HUDEP-2 (cell line): Measurements from ENCODE around the gene ABHD16A.

ENCODE experiments used
- DNase-seq, 76 experiments: peaks; one replicate each; lab custom pipeline; 2025; ENCODE audit not compliant: unreplicated experiment in 76 of 76; lab: John Stamatoyannopoulos, UW

Gene ABHD16A

DNA sequence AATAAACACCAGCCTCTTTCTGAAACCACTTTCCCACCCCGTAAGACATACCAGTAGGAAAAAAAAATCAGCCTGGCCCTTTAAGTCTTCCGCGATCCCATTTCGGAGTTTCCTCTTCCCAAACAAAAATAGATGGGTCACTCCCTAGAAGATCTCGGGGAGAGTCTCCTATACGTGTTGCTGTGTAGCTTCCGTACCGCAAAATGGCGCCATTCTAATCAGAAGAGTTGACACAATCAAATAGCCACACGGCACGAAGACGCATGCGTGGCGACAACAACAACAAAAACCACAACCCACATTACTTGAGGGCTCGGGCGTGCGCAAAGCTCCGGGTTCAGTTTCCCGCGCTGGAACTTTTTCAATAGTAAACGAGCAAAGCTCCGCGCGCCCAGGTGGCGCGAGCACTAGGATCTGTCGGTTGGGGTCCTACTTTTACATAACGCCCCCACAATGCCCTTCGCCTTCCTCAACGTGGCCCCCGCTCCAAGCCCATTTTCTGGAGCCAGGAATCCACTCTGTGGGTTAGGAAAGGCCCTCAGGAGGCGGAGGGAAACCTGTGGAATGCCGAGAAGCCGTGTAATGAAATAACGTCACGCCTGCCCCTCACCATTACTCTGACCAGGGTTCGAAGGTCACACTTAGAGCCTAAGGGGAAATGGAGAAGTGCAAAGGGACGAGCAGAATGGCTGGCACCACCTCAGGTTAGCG, 38.2 kb downstream of the ABHD16A start, which contains the start of gene GPANK1:
GPANK1 (minus strand) TSS at position 208 of the 711 bp plus-strand sequence. CDS start 519 bp downstream, outside the sequence.
- DNase-seq: peak in 74 of 76 experiments; percentile 74 to 97 (median 92)

- no peak for DNase-seq
These were observed 38.9 kb downstream of the ABHD16A start for GRCh38 chr6:31663961-31664789.

DNA sequence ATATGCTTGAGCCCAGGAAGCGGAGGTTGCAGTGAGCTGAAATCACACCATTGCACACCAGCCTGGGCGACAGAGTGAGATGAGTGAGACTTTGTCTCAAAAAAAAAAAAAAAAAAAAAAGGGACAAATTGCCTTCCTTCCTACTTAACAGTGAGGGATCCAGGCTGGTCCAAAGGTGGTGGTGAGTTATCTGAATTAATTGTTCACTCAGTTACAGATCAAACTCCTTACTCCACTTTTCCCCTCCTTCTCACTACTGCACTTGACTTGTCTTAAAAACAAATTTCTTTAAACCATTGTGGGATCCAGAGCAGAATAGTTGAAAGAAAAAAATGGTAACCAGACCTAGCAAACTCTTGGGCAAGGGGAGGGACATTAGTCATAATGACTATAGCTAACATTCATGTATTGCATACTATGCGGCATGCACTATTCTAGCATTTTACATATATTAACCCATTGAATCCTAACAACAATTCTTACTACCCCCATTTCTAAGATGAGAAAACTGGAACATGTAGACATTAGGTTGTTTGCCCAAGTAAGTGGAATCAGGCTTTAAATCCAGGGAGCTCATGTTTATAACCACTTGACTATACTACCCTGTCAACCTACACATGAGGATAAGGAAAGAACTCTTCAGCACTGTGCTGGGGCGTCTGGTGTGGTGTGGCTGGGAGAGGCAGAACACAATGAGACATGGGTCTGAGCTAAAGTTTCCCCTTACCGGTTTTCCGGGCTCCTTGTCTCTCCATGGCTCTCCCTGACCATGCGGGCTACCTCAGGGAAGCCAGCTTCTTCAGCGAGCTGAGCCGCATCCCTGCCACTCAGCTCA, 39.8 kb downstream of the ABHD16A start:
- DNase-seq: no peak

- DNase-seq: no peak
These were observed 40.9 kb downstream of the ABHD16A start for GRCh38 chr6:31662124-31662723.

DNA sequence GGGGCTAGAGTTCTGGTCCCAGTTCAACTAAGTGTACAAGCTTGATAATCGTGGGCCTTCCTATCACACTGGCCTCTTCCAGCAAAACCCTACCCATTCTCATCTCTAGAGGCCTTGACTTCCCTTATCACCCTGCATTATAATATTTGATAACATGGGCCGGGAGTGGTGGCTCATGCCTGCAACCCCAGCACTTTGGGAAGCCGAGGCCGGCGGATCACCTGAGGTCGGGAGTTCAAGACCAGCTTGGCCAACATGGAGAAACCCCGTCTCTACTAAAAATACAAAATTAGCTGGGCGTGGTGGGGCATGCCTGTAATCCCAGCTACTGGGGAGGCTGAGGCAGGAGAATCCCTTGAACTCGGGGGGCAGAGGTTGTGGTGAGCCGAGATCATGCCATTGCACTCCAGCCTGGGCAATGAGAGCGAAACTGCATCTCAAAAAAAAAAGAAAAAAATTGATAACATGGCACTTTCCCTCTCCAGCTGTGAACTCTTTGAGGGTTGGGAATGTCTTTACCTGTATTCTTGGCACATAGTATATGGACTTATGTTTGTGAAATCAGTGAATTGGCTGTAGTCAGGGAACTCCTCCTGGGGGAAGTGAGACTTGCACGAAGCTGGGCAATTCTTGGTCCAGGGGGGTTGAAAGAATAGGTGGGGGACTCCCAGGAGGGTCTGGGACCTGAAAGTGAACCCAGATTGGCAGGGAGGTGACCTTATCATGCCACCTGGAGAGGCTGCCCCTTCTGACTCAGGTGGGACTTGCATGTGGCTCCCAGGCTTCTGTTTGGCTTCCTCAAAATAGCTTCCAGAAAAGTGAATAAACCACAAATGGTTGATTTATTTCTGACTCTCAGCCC, 41.6 kb downstream of the ABHD16A start:
- DNase-seq: peak in 13 of 76 experiments; percentile 14 to 52 (median 25)

DNA sequence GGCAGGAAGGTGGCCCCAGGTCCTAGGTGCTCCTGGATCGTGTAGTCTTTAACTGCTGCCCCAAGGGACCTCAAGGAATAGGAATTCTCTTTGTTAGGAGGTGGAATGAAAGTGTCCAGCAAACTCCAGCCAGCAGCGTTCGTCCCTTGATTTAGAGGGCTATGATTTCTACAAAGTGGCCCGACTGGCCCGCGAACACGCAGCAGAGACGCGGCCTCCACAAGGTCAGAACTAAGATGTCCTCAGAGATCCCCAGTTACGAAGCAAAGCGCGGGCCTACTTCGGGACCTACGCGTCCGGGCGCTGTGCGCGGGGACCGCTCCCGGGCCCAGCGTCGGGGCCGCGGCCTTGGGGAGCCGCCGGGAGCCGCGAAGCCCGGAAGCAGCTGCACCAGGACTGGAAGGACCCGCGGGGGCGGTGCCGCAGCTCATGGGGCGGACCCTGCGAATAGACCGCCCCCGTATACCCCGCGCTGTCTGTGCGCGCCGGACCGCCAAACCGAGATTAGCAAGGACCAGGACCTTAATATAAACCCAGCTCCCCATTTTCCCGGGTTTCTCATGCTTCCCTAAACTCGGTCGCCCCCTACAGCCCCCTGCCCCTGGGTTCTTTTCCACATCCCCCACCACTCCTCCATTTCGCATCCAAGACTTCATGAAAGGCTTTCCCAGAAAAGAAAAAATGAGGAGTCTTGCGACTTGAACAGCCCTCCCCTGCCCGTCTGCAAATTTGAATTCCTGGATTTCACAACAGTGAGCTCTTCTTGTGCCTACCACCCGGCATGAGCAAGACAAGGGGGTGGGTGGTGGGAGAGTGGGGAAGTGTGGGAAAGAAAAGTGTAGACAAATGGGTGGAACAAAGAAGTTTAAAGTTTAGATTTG, 42.5 kb downstream of the ABHD16A start, which contains the start of gene C6orf47:
C6orf47 (minus strand) TSS at position 398 of the 881 bp plus-strand sequence. CDS start 831 bp downstream, outside the sequence.
- DNase-seq: peak in 73 of 76 experiments; percentile 22 to 90 (median 78)

GRCh38 chr6:31659649-31660380, 43.3 kb downstream of the ABHD16A start:
- peak in 10 of 76 experiments; percentile 17 to 51 (median 33) for DNase-seq

GRCh38 chr6:31658983-31659648, 44.0 kb downstream of the ABHD16A start:
- no peak for DNase-seq

GRCh38 chr6:31658158-31658688, 44.9 kb downstream of the ABHD16A start:
- no peak for DNase-seq

- no peak for DNase-seq
These were observed 45.5 kb downstream of the ABHD16A start for GRCh38 chr6:31657406-31658157.

DNA sequence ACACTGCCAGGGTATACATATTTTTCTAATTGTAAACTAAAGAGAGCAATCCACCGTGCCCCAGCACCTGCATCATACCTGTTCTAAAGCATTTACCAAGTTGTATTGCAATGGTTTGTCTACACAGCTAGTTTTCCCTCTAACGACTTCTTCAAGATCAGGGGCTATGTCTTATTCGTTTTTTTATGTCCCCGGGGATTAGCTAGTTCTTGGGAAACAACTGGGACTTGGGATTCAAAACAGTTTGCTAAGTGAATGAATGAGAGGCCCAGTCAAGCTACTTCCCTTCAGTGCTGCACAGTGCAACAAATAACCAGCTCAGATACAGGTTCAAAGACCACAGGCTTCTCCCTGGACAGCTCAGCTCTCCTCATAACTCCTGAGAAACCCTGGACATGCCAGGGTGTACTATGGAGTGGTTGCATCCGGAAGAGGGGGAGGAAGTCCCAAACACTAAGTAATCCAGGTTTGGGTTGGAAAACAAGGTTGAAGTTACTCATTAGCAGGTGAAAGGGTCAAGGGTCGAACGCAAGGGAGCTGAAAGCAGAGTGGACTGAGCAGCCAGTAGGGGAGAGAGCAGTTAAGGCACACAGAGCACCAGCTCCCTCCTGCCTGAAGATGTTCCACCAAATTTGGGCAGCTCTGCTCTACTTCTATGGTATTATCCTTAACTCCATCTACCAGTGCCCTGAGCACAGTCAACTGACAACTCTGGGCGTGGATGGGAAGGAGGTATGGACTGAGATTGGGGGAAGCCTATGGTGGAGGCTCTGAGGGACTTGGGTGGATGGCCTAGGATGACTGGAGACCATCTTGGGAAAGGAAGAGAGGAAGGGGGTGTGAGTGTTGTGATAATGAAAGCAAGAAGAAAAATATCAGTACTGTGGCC, 47.5 kb downstream of the ABHD16A start, which contains the start of gene APOM:
APOM (plus strand) TSS at position 546 of the 889 bp plus-strand sequence; CDS start at position 619, 73 bp downstream.
- DNase-seq: no peak

DNA sequence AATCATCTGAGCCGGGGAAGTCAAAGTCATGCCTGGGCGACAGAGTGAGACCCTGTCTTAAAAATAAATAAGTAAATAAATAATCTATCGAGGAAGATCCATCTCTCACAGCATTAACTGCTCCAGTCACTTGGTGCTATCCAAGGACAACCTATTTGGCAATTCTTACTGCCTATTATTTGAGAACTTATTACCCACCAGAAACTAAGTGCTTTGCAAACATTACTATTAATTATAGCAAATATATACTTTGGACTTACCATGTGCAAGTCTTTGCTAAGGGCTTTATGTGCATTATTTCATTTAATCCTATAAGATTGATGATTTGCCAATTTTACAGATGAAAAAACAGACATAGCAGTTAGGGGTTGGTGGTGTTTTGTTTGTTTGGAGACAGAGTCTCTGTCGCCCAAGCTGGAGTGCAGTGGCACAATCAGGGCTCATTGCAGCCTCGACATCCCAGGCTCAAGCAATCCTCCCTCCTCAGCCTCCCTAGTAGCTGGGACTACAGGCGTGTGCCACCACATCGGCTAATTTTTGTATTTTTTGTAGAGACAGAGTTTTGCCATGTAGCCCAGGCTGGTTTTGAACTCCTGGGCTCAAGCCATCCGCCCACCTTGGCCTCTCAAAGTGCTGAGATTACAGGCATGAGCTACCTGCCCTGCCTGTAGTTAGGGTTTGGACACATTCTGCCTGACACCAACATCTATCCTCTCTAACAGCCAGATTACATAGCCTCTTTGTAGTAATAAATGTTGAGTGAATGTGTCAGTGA, 48.4 kb downstream of the ABHD16A start:
- DNase-seq: no peak

DNA sequence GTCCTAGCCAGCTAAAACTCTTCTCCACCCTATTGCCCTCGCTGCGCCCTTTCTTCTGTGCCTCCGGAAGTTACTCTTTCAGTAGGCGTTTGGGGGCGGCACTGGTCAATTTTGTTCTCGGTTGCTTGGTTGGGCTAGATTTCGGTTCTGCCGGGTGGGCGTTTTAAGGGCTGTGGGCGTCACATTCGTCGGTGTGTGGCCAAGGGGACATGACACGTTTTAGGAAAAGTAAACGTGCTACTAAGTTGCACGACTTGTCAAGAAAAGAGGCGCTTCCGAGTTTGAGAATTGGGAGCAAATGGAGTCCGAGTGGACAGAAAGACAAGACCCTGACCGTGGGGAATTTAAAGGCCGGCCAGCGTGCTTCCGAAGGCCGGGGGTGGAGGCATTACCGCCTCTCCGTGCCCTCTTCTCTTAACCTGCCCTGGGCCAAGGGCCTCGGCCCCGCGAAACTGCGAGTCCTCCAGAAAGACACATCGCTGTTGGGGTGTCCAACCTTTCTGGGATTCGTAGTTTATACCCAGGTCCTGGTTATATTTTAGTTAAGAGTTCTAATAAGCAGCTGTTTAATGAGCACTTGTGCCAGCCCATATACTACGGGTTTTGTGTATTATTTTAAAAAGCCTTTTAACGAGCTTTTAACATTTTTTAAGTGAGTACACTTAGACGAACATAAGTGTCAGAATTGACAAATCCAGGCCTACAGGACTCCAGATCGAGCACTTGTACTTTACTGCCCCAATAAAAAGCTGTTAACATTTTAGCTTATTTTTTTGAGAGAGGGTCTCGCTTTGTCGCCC, 50.0 kb downstream of the ABHD16A start:
- peak in 54 of 76 experiments; percentile 84 to 99 (median 95) for DNase-seq
